Posterior vena cava (tissue), 2 donors: Measurements from ENCODE around the gene PODXL2. TPM values are rescaled to one million over a fixed set of nuclear protein-coding genes. Genes with fewer than 3 reads are reported as not detected.

Experiments
- DNase-seq: peaks from one replicate; pipeline ENCODE4 v3.0.0-alpha.2; 2020; ENCODE audit warnings: low spot score
- intact Hi-C, 2 donors: fragments of 100-400 bp; cut with DNase I; formaldehyde crosslinking; loops; one replicate each; pipeline versions ENCODE4 v1.14.1 to v1.14.2; 2022 to 2023
- total RNA-seq, 2 donors: library from RNA; stranded (reverse); fragmentation: NEBNext Ultra II Directional; extraction: Animal tissue kit (Norgen Biotek cat#: 25700); gene quantifications; one replicate each; pipeline ENCODE4 v1.2.1, GENCODE V29; 2021
- donor health status: DM: yes; HTN: yes; CAD: no.
- donor health status: DM: yes; HTN: yes; CAD: no.

The PODXL2 gene
- total RNA-seq, 2 donors from 2014 or later, result 2.0 to 2.5 TPM

DNA sequence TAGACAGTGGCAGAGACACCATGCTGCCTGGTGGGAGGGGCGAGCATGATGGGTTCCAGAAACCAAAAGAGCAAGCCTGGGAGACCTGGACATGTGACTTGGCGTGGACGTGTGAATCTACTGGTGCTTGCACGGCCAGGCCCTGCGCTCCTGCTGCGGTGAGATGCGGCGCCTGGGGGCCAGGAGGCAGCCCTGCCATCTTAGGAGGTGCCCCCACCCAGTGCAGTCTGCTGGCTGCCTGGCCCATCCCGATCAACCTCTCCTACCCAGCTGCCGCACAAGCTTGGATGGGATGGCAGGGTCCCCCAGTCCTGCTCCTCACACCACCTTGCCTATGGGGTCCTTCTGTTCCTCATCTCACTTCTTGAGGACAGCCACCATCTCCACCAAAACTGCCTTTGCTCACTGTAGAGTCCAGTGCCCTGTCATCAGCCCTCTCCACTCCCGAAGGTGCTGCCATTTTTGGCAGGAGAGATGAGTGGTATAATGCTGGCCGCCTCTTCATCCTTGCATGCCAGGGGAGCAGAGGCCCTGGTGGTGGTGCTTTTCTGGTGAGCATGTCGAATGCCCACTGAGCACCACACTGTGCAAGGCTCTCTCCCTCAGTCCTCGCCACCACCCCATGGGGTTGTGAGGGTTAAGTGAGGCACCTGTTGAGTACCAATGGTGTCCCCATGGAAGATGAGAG is 40.7 kb downstream of the PODXL2 start:
- DNase-seq, result peak; percentile 74
- intact Hi-C loops, result no loop called here

DNA sequence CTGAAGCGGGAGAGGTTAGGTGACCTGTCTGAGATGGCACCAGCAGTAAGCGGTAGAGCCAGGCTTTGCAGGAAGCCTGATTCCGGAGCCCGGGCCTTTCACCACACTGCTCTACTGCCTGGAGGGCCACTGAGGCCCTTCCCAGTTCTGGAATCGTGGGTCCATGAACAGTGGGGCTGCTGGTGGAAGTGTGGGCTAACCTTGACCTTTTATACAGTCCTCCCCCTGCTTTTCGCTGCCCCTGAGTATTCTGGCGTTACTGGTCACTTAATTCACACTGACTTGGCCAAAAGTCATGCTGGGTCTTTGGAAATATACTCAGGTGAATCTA is 41.2 kb downstream of the PODXL2 start:
- DNase-seq, result no peak
- intact Hi-C loops, result no loop called here

DNA sequence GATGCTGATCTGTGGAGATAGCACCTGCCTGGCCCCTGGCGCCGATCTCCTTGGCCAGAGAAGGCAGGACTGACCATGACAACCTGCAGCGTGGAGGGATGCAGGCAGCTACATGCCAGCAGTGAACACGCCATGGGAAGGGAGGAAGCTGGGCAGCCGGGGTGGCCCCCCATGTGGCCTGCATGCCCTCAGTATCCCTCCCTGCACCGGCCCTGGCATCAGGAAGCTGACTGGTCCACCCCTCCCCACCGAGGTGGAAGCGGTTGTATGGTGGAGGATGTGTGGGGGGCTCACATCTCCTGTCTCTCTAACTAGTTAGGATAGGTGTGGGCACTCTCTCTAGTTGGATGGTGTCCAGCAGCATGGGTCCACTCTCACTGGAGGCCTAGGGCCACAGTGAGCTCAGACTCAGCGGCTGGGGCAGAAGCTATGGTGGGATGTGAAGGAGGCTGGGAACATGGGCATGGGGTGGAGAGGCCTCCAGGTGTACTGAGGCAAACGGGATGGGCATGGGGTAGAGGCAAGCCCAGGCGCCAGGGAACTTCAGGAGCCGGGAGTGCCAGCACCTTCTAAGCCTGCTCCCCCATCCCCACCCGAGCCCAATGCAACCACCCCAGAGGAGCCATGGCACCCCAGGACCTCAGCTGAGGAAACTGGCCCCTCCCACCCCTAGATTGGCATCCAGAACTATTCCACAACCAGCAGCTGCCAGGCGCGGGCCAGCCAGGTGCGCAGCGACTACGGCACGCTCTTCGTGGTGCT is 42.0 kb downstream of the PODXL2 start:
- peak; percentile 64 for DNase-seq
- intact Hi-C loops, result no loop called here

DNA sequence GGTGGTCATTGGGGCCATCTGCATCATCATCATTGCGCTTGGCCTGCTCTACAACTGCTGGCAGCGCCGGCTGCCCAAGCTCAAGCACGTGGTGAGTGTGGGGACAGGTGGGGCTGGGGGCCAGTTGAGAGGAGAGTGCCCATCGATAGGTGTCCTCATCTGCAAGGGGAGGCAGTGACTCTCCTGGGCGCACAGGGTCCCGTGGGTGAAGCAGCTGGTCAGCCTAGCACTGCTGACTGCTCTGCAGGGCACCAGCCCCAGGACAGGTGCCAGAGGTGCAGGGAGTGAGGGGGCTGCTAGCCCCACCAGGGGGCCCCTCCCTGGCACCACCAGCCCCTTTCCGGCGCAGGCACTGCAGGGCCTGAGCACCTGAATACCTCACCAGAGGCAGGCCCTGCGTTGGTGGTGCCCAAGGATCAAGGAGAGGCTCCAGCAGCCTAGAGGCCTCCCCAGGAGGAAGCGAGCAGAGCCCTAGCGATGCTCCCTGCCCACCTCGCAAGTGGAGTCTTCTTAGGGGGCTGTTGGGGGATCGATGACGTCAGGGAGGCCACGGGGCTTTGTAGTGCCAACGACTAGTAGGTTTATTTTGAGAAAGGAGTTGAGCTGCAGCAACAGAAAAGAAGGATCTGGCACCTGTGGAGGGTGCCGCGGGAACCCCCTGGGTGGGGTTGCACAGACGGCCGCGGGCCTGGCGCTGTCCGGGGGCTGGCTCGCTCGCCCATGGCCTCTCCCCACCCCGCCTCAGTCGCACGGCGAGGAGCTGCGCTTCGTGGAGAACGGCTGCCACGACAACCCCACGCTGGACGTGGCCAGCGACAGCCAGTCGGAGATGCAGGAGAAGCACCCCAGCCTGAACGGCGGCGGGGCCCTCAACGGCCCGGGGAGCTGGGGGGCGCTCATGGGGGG is 42.8 kb downstream of the PODXL2 start:
- intact Hi-C loops, result no loop called here
- DNase-seq, result peak; percentile 84

DNA sequence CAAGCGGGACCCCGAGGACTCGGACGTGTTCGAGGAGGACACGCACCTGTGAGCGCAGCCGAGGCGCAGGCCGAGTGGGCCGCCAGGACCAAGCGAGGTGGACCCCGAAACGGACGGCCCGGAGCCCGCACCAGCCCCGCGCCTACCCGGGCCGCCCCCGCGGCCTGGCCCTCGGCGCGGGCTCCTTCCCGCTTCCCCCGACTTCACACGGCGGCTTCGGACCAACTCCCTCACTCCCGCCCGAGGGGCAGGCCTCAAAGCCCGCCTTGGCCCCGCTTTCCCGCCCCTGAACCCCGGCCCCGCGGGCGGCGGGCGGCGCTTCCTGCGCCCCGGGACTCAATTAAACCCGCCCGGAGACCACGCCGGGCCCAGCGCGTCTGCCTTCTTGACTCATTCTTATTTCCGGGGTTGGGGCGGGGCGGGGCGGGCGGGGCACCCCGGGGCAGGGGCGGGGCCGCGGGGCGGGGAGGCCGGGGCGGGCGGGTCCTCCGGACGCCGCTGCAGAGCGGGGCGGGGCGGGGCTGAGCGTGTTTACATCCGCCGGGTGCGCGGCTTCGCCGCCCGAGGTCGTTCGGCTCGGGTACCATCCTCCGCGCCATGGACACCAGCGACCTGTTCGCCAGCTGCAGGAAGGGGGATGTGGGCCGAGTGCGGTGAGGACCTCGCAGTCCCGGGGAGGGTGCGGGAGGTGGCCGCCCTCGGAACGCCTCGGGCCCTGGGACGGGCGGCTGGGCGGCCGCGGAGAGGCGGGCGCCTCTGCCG is 43.6 kb downstream of the PODXL2 start, which contains the start of gene ABTB1:
TSS of gene ABTB1 (plus strand) at position 524 of the 762 bp plus-strand sequence. CDS start at position 598, 74 bp downstream.
- peak; percentile 95 for DNase-seq
- intact Hi-C loops, result no loop called here

DNA sequence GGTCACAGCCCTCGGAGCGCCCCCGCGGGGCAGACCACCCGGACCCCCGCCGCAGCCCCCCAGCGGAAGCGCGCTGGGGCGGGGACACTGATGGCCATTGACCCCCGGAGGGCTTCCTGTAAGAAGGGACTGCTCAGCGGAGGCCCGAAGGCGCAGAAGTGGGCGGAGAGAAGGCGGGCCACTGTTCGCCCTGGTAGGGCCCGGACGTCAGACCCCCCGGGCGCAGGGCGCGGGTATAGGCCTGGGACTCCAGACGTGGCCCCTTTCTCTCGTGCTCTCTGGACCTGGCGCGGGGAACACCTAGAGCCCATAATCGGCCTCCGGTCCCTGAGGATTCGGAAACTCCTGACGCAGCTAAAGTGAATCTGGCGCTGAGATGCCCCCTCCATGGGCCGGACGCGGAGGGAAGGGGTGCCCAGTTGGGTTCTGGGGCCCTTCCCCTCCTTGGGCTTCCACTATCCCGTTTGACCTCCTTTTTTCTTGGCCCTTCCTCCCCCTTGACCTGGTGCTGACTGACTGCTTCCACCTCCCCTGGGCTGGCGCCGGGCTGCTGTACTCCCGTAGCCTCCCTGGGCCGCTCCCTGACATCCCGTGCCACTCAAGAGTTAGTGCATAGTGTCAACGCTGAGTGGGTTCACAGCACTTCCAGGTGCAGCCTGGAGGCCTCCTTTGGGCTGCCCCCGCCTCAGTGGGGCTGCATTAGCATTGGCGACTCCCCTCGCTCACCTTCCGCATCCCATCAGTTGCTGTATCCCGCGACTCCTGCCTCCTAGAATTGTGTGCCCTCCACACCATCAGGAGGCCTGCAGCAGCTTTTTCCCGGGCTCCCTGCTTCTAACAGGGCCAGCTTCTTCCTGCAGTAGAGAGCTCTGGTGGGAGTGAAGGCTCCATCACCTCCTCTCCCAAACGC is 44.5 kb downstream of the PODXL2 start:
- peak; percentile 88 for DNase-seq
- intact Hi-C loops, result no loop called here

DNA sequence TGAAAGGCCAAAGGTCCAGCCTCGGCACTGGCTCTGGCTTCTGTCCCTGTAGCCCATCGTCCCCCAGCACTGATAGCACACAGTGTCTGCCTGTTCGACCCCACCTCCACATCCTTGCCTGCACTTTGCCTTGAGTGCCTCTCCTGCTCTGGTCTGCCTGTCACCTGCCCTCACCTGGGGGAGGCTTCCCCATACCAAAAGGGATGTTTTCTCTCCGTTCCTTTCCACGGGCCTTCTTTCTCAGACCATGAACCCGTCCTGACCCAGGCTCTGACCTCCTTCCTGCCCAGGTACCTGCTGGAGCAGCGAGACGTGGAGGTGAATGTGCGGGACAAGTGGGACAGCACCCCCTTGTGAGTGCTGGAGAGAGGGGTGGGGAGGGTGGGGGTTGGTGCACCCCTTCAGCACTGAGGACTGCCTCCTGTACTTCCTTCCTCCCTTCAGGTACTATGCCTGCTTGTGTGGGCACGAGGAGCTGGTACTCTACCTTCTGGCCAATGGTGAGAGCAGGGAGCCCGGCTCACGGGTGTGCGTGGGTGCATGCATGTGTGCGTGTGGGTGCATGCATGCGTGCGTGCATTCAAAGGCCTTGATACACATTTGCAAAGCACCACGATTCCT is 45.2 kb downstream of the PODXL2 start:
- intact Hi-C loops, result no loop called here

DNA sequence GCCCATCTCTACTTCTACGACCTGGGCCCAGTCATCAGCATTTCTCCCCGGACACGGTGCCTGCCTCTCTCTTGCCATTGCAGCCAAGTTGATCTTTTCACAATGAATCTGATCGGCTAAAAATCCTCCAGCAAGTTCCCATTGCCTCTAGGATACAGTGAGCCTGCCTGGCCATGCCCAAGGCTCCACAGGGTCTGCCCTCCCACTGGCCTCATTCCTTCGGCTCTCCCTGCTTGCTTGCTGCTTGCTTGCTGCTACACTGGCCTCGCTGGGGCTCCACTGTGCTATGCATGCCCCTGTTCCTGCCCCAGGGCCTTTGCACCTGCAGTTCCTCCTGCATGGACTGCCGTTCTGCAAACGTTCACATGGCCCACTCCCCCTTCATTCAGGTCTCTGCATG is 45.8 kb downstream of the PODXL2 start:
- intact Hi-C loops, result no loop called here
- DNase-seq, result peak; percentile 48

More for the DNA sequence above, 45.2 kb downstream of the PODXL2 start:
- DNase-seq, result peak; percentile 32

DNA sequence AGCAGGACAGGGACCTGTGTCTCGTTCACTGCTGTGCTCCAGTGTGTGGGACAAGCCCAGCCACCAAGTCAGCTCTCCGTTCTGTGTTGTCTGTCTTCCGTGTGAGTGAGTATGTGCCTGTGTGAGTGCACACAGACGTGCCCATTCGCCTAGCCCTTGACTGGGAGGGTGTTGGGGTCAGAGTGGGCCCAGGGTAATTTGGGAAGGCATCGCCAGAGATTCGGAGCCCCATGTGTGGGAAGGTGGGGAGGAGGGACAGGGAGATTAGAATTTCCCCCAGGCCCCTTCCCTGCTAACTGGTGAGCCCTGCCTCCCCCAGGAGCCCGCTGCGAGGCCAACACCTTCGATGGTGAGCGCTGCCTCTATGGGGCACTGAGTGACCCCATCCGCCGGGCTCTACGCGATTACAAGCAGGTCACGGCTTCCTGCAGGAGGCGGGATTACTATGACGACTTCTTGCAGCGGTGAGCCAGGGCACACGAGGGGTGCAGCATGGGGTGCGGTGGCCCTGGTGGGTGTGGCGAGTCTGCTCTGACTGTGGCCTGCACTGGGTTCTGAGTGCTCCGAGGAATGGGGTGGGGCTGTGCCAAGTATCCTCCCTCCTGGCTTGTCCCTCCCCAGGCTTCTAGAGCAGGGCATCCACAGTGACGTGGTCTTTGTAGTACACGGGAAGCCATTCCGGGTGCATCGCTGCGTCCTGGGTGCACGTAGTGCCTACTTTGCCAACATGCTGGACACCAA is 46.8 kb downstream of the PODXL2 start:
- intact Hi-C loops, result no loop called here
- DNase-seq, result peak; percentile 79

DNA sequence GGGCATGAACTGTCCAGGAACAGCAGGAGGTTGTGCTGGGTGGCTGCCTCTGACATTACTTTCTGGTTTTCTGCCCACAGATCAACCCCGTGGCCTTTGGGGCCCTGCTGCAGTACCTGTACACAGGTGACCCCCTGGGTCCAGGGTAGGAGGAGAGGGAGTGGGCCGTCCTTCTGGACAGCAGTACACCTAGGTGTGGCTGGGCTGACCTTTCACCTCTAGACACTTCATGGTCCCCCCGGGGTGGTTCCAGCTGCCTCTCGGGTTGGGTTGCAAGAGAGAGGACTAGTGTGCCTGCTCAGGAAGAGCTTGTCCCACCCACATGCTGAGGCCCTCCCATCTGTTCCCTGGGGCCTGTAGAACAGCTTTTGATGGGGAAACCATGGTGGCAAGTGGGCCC is 47.5 kb downstream of the PODXL2 start:
- no peak for DNase-seq
- intact Hi-C loops, result no loop called here

DNA sequence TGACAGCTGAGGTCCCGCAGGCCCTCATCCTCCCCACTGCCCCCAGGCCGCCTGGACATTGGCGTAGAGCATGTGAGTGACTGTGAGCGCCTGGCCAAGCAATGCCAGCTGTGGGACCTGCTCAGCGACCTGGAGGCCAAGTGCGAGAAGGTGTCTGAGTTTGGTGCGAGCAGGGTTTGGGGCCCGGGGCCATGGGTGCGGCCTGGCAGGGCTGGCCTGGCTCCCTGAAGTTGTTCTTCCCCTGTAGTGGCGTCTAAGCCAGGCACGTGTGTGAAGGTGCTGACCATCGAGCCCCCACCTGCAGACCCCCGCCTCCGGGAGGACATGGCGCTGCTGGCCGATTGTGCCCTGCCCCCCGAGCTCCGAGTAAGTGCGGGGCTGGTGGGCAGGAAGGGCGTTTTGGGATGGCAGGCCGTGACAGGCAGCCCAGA is 48.0 kb downstream of the PODXL2 start:
- intact Hi-C loops, result no loop called here
- DNase-seq, result peak; percentile 72

DNA sequence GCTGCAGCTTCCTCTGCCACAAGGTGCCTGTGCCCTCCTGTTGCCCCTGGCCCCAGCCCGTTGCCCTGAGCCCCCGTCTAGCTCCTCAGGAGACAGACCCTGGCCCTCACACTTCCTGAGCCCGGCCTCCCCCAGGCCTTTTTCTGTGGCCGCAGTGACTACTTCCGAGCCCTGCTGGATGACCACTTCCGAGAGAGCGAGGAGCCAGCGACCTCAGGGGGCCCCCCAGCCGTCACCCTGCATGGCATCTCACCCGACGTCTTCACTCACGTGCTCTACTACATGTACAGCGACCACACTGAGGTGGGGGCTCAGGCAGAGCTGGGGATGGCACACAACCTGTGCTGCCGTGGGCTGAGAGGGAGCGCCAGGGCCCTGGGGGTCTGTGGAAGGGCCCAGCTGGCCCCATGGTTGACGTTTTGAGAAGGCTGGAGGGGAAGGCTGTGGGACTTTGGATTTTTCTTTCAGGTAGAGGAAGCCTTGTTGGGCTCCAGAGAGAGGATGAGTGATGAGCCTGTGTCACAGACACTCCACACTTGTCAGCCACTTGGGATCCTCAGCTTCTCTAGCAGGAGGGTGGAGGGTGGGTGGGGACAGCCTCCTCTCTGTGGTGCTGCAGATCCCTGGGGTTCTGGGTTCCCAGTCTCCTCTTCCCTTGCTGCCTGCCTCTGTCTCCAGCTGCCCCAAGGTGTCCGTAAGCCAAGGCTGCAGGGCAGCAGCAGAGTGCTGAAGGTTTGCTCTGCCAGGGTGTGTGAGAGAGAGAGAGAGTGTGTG is 48.7 kb downstream of the PODXL2 start:
- intact Hi-C loops, result no loop called here

DNA sequence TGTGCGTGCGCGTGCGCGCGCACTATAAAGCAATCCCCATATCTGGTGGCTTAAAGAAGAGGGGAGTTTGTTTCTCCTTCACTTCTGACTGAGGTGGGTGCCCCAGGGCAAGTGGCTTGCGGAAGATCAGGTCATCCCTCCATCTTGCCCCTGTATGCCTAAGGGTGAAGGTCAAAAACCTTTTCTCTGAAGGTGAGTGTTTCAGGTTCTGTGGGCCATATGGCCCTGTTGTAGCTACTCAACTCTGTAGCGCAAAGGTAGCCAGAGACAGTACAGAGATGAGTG is 49.3 kb downstream of the PODXL2 start:
- intact Hi-C loops, result no loop called here
- no peak for DNase-seq

More for the DNA sequence above, 48.7 kb downstream of the PODXL2 start:
- DNase-seq, result peak; percentile 48

DNA sequence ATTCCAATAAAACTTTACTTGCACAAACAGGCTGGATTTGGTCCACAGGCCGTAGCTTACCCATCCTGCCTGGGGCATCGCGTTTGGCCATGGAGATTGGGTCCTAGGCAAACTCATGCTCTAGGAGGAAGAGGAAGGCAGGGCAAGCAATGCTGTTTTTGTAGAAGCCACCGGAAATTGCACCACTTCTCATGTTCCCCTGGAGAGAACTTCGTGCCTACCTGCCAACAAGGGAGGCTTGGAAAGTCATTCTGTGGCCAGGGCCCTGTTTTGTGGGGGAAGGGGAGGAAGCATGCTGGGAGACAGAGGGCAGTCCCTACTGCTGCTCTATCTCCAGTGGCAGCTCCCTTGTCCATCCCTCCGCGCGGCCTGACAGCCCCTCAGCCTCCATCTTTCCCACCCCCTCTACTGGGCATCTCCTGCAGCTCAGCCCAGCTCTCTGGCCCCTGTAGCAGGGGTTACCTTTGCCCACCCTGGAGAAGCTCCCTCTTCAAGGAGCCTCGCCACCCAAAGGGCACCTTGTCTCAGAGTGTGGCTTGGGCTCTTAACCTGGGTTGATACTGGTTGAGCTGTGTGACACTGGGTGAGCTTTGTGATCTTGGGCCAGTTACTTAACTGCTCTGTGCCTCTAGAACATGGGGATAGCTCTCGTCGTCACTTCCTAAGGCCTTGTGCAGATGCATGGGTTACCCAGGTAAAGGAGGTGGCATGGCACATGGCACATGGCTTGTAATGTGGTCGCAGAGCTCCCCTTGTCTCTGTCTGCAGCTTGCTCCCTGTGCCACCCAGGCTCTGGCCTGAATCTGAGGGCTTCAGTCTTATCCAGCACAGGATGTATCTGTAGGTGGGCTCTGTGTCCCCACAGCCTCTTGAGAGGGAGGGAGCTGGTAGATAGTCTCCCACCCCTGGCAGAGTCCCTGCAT is 49.9 kb downstream of the PODXL2 start:
- intact Hi-C loops, result no loop called here
- DNase-seq, result peak; percentile 75

DNA sequence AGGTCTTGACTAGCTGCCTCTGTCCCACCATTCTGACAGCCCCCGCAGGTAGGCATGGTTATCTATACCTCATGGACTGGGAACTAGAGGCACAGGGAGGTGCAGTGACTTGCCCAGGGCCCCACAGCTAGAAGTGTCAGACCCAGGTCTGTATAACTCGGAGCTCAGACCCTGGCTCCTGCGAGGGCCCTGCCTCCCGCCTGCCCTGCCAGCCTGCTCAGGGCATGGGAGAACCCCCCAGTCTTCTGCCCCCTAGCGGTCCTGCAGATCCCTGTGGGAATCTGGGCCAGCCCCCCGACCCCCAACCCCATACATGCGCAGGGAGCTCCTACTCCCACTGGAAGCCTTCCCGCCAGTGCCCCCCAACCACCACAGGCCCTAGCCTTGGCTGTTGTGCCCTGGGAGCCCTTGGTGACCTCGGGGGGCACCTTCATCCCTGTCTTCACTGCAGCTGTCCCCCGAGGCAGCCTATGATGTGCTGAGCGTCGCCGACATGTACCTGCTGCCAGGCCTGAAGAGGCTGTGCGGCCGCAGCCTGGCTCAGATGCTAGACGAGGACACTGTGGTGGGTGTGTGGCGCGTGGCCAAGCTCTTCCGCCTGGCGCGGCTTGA is 50.7 kb downstream of the PODXL2 start:
- intact Hi-C loops, result no loop called here
- peak; percentile 73 for DNase-seq
